Measurements from ENCODE around the gene CYP26B1. TPM values are rescaled to one million over a fixed set of nuclear protein-coding genes. Genes with fewer than 3 reads are reported as not detected.

CYP26B1 gene
- total RNA-seq, 1 experiment from 2014 or later, result 0.20 TPM

- Histone ChIP-seq H3K4me2 (ENCODE audit: insufficient read depth, insufficient read length, low read length) (no peak overlapping the region), H3K23me2 (ENCODE audit: insufficient read length, low read depth, low read length, poor library complexity, severe bottlenecking) (no peaks in the 10 kb centered on the region), H4K8ac (replicated peaks; ENCODE audit: insufficient read length, low read depth, low read length) (no peak overlapping the region), H3K9ac (ENCODE audit: extremely low read depth, insufficient read length, low read length) (no peak overlapping the region), H3T11ph (ENCODE audit: low read length) (no peak overlapping the region), H3K9me3 (ENCODE audit: control insufficient read depth, low read depth, low read length) (no peaks in the 10 kb centered on the region), H3K56ac (ENCODE audit: insufficient read length, low read depth, low read length) (no peak overlapping the region), H3K23ac (ENCODE audit: insufficient read length, low read depth, low read length) (no peak overlapping the region), H2BK15ac (ENCODE audit: low read depth, low read length) (no peak overlapping the region), H2AFZ (ENCODE audit: low read length) (no peak overlapping the region), H2BK12ac (ENCODE audit: insufficient read length, low read depth, low read length) (no peak overlapping the region), H2BK5ac (ENCODE audit: insufficient read length, low read length) (no peak overlapping the region), H3K18ac (ENCODE audit: insufficient read length, low read depth, low read length) (no peak overlapping the region), H3K79me1 (ENCODE audit: insufficient read depth, low read depth, low read length, poor library complexity, severe bottlenecking) (no peaks in the 10 kb centered on the region), H4K5ac (ENCODE audit: insufficient read length, low read depth, low read length) (no peak overlapping the region), H2AK5ac (ENCODE audit: insufficient read length, low read length) (no peak overlapping the region), H3K4me1 (ENCODE audit: insufficient read depth, low read length) (no peaks in the 10 kb centered on the region), H2BK120ac (ENCODE audit: low read depth, low read length, poor library complexity, severe bottlenecking) (no peak overlapping the region), H3K79me2 (ENCODE audit: insufficient read depth, low read length) (no peaks in the 10 kb centered on the region), H2BK20ac (ENCODE audit: low read depth, low read length, poor library complexity, severe bottlenecking) (no peak overlapping the region), H4K91ac (ENCODE audit: insufficient read length, low read depth, low read length) (no peak overlapping the region), H3K27ac (ENCODE audit: insufficient read length, low read depth, low read length) (no peak overlapping the region), H4K20me1 (ENCODE audit: control insufficient read depth, insufficient read depth, insufficient read length) (no peaks in the 10 kb centered on the region), H3K4ac (ENCODE audit: low read depth, low read length) (no peak overlapping the region), H3K14ac (ENCODE audit: insufficient read depth, low read length) (no peak overlapping the region), H3K27me3 (ENCODE audit: insufficient read depth, low read length) (no peaks in the 10 kb centered on the region; the same call in 1 of the 2 replicates)
- H3K36me3 Mint-ChIP-seq (ENCODE audit: insufficient read depth in 1 of 3, low read depth in 3 of 3), result no peaks in the 10 kb centered on the region
- no peak for DNase-seq
- peaks cover 0 to 4% of the 10 kb centered on the region in 2 experiments; a peak in 2 of 4 replicates for H3K4me1 Mint-ChIP-seq
- no peak overlapping the region for H3K4me3 Mint-ChIP-seq
- no peak for TF ChIP-seq CTCF (conservative IDR thresholded peaks at IDR 0.05)
- H3K27ac Mint-ChIP-seq, result no peak overlapping the region
- H3K9me3 Mint-ChIP-seq, result peaks cover 0 to 4% of the 10 kb centered on the region in 2 experiments; a peak in 1 of 5 replicates
- H3K27me3 Mint-ChIP-seq (ENCODE audit: low read depth), result peaks cover 5% of the 10 kb centered on the region; the same call in 1 of the 2 replicates
- no CpG with 5 or more reads among the region's 6 CpGs for WGBS (ENCODE audit: extremely low coverage, insufficient read length, low lambda C conversion rate)
Measured at GRCh38 chr2:72118951-72119350, 28.7 kb downstream of the CYP26B1 start.
